OCI-LY3 (cell line): Measurements from ENCODE around the gene GAS1.

Source experiments
- H2AFZ ChIP-seq: fragments of 200-600, 300-600 bp; shearing (Covaris generic); 2 replicates; pipeline ENCODE4 v1.6.0; 2014; ENCODE audit warnings: antibody characterized with exemption, low read depth, low read length
- H3K27ac ChIP-seq: fragments of 200-600, 300-600 bp; sonication (generic); 2 replicates; pipeline ENCODE4 v1.5.1; 2014; ENCODE audit warnings: mild to moderate bottlenecking, low read length, moderate library complexity, mixed read lengths
- H3K27me3 ChIP-seq: fragments of 200-600, 300-600 bp; sonication (generic); 2 replicates; pipeline ENCODE4 v1.6.1; 2014; ENCODE audit warnings: low read depth, low read length, mixed read lengths
- H3K36me3 ChIP-seq: fragments of 200-600, 300-600 bp; sonication (generic); replicated peaks from 2 replicates; pipeline ENCODE3; 2014; ENCODE audit warnings: low read depth, low read length, mixed read lengths
- H3K4me1 ChIP-seq: fragments of 300-600, 200-600 bp; sonication (generic); 2 replicates; pipeline ENCODE4 v1.6.1; 2014; ENCODE audit warnings: low read length, mixed read lengths
- H3K4me2 ChIP-seq: fragments of 200-600, 300-600 bp; sonication (generic); 2 replicates; pipeline ENCODE4 v1.6.1; 2014; ENCODE audit warnings: low read length, mixed read lengths
- H3K4me3 ChIP-seq: fragments of 300-600, 200-600 bp; sonication (generic); 2 replicates; pipeline ENCODE4 v1.5.1; 2014; ENCODE audit warnings: antibody characterized with exemption, mild to moderate bottlenecking, low read length, moderate library complexity
- H3K79me2 ChIP-seq: fragments of 300-600, 200-600 bp; shearing (Covaris generic); 2 replicates; pipeline ENCODE4 v1.6.1; 2014; ENCODE audit warnings: mild to moderate bottlenecking, low read length, mixed read lengths
- H3K9ac ChIP-seq: fragments of 300-600, 200-600 bp; shearing (Covaris generic); 2 replicates; pipeline ENCODE4 v1.6.0; 2014; ENCODE audit warnings: mild to moderate bottlenecking, low read length, moderate library complexity
- H3K9me3 ChIP-seq: fragments of 200-600, 300-600 bp; shearing (Covaris generic); 2 replicates; pipeline ENCODE4 v1.6.1; 2014; ENCODE audit warnings: low read length, mixed read lengths; ENCODE audit not compliant: insufficient read depth
- H4K20me1 ChIP-seq: fragments of 200-600, 300-600 bp; sonication (generic); 2 replicates; pipeline ENCODE4 v1.6.1; 2016; ENCODE audit warnings: low read length, mixed read lengths; ENCODE audit not compliant: insufficient read depth
- EZH2phosphoT487 ChIP-seq: fragments of 200-600 bp; shearing (Covaris generic); IDR thresholded peaks from 2 replicates; pipeline ENCODE4 v1.6.1; 2018; ENCODE audit warnings: antibody characterized with exemption, mixed run types, low read depth
- TF ChIP-seq, protein P1 (sequence below): fragments of 200-600, 300-600 bp; sonication (generic); IDR thresholded peaks from 2 replicates; pipeline ENCODE4 v1.5.1; 2014; ENCODE audit warnings: antibody characterized with exemption, low read length, low read depth

Gene GAS1

GRCh38 chr9:86912210-86912609 lies 35.1 kb downstream of the GAS1 start:
- H3K9ac ChIP-seq: no peak overlapping the region
- H3K9me3 ChIP-seq: no peaks in the 10 kb centered on the region
- no peak for TF ChIP-seq EZH2phosphoT487
- TF ChIP-seq, protein P1, sequence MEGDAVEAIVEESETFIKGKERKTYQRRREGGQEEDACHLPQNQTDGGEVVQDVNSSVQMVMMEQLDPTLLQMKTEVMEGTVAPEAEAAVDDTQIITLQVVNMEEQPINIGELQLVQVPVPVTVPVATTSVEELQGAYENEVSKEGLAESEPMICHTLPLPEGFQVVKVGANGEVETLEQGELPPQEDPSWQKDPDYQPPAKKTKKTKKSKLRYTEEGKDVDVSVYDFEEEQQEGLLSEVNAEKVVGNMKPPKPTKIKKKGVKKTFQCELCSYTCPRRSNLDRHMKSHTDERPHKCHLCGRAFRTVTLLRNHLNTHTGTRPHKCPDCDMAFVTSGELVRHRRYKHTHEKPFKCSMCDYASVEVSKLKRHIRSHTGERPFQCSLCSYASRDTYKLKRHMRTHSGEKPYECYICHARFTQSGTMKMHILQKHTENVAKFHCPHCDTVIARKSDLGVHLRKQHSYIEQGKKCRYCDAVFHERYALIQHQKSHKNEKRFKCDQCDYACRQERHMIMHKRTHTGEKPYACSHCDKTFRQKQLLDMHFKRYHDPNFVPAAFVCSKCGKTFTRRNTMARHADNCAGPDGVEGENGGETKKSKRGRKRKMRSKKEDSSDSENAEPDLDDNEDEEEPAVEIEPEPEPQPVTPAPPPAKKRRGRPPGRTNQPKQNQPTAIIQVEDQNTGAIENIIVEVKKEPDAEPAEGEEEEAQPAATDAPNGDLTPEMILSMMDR: no peak
- H3K27me3 ChIP-seq: no peaks in the 10 kb centered on the region
- no peak overlapping the region for H3K4me2 ChIP-seq
- no peak overlapping the region for H3K4me3 ChIP-seq
- H2AFZ ChIP-seq: no peak overlapping the region
- H4K20me1 ChIP-seq: no peaks in the 10 kb centered on the region
- H3K36me3 ChIP-seq: no peaks in the 10 kb centered on the region
- H3K27ac ChIP-seq: no peak overlapping the region
- no peaks in the 10 kb centered on the region for H3K79me2 ChIP-seq
- no peaks in the 10 kb centered on the region for H3K4me1 ChIP-seq

DNA sequence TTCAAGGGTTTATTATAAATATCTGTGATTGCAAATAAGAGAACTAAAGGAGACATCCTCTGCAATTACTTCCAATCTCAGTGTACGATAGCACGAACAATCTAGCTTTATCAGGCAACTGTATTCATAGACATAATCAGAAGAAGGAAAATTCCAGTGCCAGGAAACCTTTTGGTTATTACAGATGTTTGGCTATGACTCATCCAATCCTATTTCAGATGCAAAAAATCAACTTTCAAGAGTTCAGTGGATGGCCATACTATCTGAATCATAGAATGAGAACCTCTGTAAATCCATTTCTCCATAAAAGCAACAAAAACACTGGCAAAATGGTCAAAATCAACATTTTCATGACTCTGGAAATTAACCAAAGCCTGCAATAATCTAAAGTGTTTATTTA lies 37.9 kb downstream of the GAS1 start:
- H3K9ac ChIP-seq: no peak overlapping the region

DNA sequence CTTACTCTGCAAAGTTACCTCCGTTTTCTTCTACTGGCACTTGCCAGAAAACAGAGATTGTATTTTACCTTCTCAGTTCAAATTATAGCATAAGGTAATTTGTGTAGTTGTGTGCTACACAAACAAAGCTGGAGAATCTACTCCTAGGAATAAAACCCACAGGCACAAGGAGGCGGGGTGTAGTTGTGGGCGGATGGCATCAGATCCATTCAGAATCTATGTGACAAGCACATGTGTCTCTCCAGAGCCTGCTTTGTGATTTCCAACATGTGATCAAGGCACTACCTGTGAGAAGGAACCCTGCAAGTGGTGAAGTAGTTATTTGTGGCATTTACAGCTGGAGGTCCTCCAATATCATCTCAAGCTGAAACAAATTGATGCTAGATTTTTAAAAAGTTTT lies 39.0 kb downstream of the GAS1 start:
- Histone ChIP-seq H3K4me3 (no peak overlapping the region), H3K27ac (no peak overlapping the region), H3K9ac (no peak overlapping the region), H3K4me1 (no peaks in the 10 kb centered on the region), H3K36me3 (no peaks in the 10 kb centered on the region), H2AFZ (no peak overlapping the region), H4K20me1 (no peaks in the 10 kb centered on the region), H3K27me3 (no peaks in the 10 kb centered on the region), H3K9me3 (no peaks in the 10 kb centered on the region), H3K4me2 (no peak overlapping the region), H3K79me2 (no peaks in the 10 kb centered on the region)
- TF ChIP-seq, protein P1: no peak
- no peak for TF ChIP-seq EZH2phosphoT487

More for the DNA sequence above, 37.9 kb downstream of the GAS1 start:
- no peak overlapping the region for H2AFZ ChIP-seq
- no peaks in the 10 kb centered on the region for H3K4me1 ChIP-seq
- no peaks in the 10 kb centered on the region for H3K27me3 ChIP-seq
- no peaks in the 10 kb centered on the region for H3K9me3 ChIP-seq
- H3K36me3 ChIP-seq: no peaks in the 10 kb centered on the region
- no peak overlapping the region for H3K4me3 ChIP-seq
- no peak overlapping the region for H3K4me2 ChIP-seq
- no peaks in the 10 kb centered on the region for H3K79me2 ChIP-seq
- TF ChIP-seq, protein P1: no peak
- TF ChIP-seq EZH2phosphoT487: no peak
- H3K27ac ChIP-seq: no peak overlapping the region
- H4K20me1 ChIP-seq: no peaks in the 10 kb centered on the region

GRCh38 chr9:86907346-86907745 lies 40.0 kb downstream of the GAS1 start:
- Histone ChIP-seq H3K79me2 (no peaks in the 10 kb centered on the region), H3K4me2 (no peak overlapping the region), H3K9ac (no peak overlapping the region), H2AFZ (no peak overlapping the region), H3K27me3 (no peaks in the 10 kb centered on the region), H3K9me3 (no peaks in the 10 kb centered on the region), H3K4me1 (no peaks in the 10 kb centered on the region), H3K4me3 (no peak overlapping the region), H4K20me1 (no peaks in the 10 kb centered on the region), H3K27ac (no peak overlapping the region), H3K36me3 (no peaks in the 10 kb centered on the region)
- no peak for TF ChIP-seq EZH2phosphoT487
- TF ChIP-seq, protein P1: no peak
